ENCODE results near the gene TMCO2.

Gene TMCO2

DNA sequence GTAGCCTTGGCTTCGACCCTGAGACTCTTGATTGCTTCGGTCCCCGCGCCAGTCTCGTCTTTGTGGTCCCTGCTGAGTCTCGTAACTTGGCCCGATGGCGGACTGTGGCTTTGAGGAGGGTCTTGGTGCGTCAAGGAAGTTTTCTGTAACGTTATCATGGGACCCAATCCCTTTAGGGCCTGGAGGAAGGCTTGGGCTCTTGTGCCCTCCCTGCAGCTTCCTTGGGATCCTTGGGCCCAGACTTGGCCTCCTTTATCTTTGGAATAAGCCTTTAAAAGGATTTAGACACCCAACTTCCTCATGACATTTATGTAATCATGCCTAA lies 10.7 kb downstream of the TMCO2 start:
- DNase-seq = no peak

DNA sequence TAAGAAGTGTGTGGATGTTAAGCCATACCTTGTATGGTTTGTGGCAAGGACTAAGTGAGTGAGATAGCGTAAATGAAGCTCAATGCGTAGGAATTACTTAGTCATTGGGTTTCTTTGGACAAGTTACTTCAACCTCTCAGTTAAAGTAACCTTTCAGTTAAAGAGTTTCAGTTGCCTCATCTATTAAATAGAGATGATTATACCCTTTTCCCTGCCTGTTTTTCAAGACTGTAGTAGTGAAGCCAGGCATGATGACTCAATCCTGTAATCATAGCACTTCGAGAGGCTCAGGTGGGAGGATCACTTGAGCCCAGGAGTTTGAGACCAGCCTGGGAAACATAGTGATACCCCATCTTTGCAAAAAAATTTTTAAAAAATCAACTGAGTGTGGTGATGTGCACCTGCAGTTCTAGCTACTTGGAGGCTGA lies 16.6 kb downstream of the TMCO2 start:
- no peak for DNase-seq

DNA sequence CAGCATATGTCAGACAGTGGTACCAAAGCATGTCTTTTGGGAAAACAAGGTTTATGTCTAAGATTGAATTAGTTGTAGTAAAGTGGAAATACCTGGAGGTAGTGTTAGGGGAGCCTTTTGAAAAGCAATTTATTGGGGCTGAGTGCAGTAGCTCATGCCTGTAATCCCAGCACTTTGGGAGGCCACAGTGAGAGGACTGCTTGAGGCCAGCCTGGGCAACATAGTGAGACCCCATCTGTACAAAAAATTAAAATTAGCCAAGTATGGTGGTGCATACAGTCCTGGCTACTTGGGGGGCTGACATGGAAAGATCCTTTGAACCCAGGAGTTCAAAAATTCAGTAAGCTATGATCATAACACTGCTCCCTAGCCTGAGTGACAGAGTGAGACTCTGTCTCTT lies 17.6 kb downstream of the TMCO2 start:
- DNase-seq = no peak

DNA sequence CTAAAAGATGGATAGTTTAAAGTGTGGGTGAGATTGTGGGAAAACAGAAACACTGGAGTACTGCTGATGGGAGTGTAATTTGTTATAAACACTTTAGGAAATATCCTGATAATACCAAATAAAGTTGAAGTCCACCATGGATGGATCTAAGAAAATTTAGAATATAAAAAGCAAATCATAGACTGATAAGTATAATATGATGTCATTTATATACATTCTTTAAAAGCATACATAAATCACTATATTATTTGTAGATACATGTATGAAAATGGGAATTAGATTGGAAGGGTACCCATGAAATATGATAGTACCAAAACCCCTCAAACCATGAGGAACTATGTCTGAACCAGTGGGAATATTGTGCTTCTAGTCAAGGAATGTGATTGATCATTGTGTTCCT lies 18.2 kb downstream of the TMCO2 start:
- no peak for DNase-seq

DNA sequence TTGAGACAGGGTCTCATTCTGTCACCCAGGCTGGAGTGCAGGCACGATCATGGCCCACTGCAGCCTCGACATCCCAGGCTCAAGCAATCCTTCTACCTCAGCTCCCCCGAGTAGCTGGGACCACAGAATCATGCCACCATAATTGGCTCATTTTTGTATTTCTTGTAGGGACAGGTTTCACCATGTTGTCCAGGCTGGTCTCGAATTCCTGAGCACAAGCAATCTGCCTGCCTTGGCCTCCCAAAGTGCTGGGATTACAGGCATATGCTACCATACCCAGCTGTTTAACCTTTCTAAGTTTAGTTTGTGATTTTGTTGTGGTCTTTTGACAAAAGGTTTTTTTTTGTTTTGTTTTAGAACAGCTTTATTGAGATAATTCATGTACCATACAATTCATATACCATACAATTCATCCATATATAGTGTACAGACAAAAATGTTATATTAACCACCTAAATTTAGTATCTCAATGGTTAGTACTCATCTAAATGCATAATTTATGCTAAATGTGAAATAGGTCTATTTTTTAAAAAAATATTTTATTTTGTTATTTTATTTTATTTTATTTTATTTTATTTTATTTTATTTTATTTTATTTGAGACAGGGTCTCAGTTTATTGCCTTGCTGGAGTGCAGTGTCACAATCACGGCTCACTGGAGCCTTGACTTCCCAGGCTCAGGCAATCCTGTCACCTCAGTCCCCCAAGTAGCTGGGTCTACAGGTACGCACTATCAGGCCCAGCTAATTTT lies 19.2 kb downstream of the TMCO2 start:
- no peak for DNase-seq

DNA sequence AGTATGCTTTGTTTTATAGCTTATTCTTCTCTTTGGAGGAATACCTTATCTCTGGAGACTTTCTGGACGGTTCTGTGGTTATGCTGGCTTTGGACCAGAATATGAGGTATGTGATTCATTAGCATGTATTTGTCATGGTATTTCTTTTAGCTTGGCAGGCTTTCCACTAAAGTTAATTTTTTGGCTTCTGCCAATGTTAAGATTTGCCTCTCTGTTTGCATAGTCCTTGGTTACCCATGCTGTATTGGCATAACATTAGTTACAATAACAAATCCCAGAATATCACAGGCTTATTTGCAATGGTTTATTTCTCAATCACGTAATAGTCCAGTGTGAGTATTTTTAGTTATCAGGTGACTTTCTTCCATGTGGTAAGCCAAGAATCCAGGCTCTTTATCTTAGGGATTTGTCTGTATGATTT lies 20.0 kb downstream of the TMCO2 start:
- DNase-seq = no peak

DNA sequence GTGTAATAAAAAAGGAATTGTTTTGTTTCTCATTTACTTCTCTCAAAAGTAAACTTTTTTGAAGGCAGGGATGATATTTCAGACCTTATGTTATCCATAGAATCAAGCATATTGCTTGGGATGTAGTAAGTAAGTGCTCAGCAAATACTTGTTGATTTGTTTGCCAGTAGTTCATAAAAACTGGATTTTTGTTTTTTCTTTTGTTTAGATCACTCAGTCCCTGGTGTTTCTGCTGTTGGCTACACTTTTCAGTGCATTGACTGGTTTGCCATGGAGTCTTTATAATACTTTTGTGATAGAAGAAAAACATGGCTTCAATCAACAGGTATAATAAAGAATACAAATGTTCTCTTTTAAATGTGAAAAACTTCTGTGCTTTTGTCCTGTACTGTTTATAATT lies 20.5 kb downstream of the TMCO2 start:
- no peak for DNase-seq

DNA sequence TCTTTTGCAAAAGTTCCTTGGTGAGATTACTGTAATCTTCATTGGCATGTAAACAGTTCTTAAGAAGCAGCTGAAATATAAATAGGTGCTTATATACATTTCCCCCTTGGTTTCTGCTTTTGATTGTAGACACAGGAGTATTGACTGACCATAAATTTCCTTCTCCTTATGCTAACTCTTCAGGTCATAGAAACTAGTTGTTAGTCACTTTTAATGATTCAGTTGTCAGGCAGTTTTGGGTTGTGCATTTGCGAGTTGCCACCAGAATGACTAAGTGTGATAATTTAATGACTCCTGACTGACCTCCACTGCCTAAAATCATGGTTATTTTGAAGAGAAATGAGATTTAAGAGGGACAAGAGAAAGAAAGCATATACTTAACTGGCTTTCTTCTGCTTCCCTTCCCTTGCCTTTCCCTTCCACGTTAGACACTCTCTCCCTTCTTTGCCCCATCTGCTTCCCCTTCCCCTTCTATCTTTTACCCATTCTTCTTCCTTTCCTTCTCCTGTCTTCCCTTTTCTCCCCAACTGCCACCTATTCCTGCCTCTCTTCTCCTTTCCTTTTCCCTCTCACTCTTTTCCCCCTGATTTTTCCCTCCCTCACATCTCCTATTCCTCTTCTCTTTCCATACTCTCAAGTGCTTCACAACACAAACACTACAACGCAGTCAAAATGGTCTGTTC lies 22.6 kb downstream of the TMCO2 start:
- DNase-seq = no peak

DNA sequence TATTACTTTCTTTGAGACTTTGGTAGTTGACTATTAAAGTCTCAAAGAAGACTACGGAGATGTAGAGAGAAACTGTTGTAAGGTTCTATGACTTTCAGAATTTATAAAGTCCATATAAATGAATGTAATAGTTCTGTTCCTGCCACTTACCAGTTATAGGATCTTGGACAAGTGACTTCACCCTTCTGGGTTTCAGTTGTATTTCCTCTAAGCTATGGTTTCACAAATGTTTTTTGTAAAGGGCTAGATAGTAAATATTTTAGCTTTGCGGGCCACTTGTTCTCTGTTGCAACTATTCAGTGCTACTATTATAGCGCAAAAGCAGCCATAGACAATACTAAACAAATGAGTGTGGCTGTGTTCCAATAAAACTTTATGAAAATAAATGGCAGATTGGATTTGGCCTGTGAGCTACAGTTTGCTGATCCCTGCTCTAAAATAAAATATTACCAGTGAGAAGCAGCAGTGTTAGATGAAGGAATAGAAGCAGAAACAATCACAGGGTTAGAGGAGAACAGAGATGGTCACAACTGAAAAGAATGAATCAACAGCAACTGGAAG lies 25.0 kb downstream of the TMCO2 start:
- no peak for DNase-seq

DNA sequence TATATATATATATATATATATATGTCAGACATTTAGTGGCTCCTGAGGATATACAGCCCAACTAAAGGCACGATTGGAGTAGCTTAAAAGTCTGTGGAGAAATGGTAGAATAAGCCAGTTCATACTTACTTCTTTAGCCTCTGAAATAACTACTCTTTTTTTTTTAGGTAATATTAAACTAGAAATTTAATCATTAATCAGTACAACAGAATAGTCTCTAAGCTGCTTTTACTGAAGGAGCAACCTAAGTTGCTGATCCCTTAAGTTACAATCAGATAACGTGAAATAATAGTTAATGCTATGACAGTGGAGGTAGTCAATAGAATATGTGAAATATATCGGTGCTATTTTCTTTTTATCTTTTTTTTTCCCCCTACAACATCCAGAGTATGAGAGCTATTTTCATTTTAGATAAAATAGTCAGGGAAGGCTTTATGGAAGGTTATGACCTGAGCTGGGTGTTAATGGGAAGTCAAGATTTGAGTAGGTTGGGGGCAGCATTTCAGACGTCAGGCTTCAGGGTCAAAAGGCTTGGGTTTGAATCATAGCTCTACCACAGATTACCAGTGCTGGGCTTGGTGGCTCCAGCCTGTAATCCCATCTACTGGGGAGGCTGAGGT lies 25.9 kb downstream of the TMCO2 start:
- no peak for DNase-seq

DNA sequence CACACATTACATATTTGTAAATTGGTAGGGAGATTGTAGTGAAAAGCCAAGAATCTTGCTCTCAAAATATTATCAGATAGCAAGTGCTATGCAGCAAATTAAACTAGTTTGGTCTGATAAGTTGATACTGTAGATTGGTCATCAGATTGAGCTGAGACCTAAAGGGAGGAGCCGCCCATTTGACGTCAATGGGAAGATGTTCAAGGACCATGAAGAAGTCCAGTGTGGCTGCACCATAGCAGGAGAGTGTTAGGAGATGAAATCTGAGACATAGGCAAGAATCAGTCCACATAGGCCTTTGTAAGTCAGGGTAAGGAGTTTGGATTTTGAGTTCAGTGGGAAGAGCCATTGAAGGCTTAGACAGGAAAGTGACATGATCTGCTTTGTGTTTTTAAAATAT lies 26.6 kb downstream of the TMCO2 start:
- no peak for DNase-seq

DNA sequence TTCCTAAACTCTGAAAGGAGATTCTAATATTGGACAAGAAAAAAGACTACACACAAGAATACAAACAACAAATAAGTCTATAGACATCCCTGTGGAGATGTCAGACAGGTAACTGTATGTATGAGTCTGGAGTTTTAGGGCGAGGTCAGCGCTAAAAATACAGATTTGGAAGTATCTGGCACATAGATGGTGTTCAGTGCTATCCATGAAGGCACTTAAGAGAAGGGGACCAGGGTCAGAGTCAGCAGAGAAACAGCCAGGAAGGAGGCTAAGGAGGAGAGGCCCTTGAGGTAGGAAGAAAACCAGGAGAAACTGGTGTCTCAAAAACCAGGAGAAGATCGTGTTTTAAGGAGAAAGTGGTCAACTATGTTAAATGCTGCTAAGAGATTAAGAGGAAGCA lies 28.4 kb downstream of the TMCO2 start:
- no peak for DNase-seq

DNA sequence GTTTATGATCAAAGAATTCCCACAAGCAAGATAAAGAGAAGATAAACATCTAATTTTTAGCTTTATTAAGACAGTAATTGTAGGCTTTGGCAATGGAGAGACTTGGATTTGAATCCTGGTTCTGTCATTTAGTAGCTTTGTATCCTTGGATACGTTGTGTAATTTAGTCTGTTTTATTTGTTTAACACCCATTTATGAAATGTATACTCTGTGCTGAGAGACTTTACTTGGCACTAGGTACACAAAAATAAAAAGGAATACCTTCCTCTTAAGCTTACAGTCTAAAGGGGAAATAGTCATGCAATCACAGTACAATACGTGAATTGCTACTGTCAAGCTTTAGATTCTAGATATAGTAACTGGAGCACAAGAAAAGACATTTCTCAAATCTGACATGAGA lies 34.1 kb downstream of the TMCO2 start:
- no peak for DNase-seq

DNA sequence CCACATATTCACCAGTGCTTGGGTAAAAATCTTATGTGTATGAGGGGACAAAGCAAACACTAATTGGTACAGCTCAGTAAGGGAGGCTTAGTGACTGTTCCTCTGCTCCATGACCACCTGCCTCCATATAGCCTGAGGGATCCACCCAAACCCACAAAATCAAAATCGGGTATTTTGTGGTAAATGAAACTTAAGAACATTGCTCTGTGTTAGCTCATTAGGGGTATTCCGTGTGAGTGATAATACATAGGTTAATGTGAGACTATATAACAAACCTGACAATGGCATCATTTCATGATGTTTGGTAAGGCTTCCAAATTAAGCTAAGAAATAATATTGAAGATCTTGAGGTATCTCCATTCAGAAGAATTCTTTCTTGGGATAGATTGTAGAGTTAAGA lies 43.6 kb downstream of the TMCO2 start:
- no peak for DNase-seq

DNA sequence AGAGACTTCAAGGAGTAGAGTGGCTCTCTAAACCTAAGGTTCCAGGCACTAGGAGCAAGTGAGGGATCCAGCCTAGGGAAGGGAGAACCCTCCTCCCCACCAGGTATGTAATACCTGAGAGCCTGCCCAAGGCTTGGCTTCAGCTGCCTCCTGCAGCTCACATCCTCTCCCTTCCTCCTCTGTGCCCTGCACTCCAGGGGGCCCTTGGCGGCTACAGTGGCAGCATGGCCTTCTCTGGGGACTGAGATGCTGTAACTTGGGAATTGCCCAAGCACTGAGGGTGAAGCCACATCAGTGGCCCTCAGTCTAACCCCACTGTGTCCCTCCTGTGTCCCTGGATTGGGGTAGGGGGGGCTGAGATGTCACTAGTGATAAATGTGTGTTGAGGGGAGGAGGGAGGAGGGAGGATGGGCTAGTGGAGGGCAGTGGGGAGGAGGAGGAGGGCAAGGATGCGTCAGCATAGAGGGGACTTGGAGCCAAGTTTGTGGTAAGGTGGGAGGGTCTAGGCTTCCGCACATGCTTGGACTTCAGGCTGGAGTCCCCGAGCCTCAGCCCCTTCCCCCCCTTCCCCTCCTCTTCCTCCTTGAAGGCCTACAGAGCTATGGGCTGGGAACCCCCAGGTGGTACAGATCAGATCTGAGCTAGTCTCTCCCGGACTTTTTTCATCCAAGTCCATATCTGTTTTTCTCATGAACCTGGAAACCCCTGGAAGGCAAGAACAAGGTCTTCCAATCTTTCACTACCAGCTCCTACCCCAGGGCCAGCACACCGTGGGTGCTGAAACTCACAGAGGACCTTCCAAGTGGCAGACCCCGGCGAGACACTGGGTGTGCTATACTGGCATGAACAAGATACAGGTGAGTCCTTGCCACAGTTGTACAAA lies 51.9 kb downstream of the TMCO2 start:
- no peak for DNase-seq

DNA sequence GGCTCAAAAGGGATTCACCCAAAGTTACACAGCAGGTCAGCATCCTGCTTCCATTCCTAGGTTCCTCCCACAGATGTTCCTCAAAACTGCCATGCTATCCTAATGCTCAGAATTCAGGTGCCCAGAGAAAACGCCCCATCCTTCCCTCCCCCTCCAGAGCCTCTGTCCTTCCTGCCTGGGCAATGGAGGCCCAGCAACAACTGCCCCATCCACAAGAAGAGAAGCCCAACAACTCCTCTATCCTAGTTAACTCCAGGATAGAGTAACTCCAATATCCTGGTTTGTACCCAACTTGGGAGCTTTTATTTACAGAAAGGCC lies 52.5 kb downstream of the TMCO2 start:
- no peak for DNase-seq

DNA sequence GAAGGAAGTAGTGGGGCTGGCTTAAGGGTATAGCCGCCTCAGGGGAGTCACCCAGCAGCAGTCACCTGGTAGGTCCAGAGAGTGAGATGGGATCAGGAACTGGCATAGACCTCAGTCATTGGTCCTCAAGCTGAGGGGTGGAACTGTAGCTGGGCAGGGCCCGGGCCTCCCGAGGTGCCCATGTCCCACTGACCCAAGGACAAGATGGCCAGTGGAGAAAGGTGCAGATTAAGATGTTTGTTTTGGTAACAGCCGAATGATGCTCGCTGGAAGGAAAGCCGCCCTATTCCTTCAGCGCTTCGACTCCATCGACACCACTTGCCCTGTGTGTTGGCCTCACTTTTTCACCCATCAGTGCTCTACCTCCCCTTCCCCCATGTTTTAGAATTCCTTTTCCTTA lies 52.9 kb downstream of the TMCO2 start:
- no peak for DNase-seq

DNA sequence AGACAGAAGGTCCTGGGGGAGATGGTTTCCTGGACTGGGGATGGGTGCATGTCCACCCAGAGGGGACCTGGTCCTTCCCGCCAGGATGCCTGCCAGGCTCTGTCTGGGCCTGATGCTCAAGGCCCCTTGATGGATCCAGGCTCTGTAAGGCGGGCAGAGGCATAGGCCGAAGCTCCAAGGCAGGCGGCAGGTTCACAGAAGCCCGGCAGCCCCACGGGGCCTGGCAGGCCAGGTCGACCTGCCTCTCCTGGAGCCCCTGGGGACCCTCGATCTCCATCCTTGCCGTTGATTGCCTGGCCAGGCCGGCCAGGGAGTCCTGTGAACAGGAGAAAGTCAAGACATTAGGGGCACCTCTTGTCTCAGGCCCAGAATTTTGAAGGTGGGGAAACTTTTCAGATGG lies 53.3 kb downstream of the TMCO2 start:
- DNase-seq = no peak
